Peyer's patch (tissue), 4 donors: ENCODE data around the gene SFXN2. TPM values are rescaled to one million over a fixed set of nuclear protein-coding genes. Genes with fewer than 3 reads are reported as not detected.

Experiments used
- DNase-seq, 3 donors: peaks; one replicate each; pipeline ENCODE4 v3.0.0-alpha.2; 2017 to 2019
- H3K27ac ChIP-seq, 4 donors: fragments of 200-600 bp; sonication (generic); one replicate each; pipeline ENCODE4 v1.5.1; 2016 to 2019
- H3K27me3 ChIP-seq, 2 donors: fragments of 200-600 bp; sonication (generic); one replicate each; pipeline ENCODE4 v1.5.1; 2019
- H3K36me3 ChIP-seq, 3 donors: fragments of 200-600 bp; sonication (generic); one replicate each; pipeline ENCODE4 v1.5.1; 2016 to 2019
- H3K4me1 ChIP-seq, 4 donors: fragments of 200-600 bp; sonication (generic); one replicate each; pipeline ENCODE4 v1.5.1; 2016 to 2019
- H3K4me3 ChIP-seq, 4 donors: fragments of 200-600 bp; sonication (generic); 1 replicate in 3 of 4; 2 replicates in 1 of 4; pipeline ENCODE4 v1.5.1; 2016 to 2019; ENCODE audit warnings: mild to moderate bottlenecking in 1 of 4
- H3K9me3 ChIP-seq, 4 donors: fragments of 200-600 bp; sonication (generic); one replicate each; pipeline ENCODE4 v1.5.1; 2016 to 2019; ENCODE audit warnings: mild to moderate bottlenecking in 1 of 4
- CTCF ChIP-seq, 6 experiments: fragments of 450-650 bp in 4 of 6; fragments of 200-600 bp in 2 of 6; sonication (generic) in 1 of 6; IDR thresholded peaks; one replicate each; pipeline ENCODE4 v1.5.1; 2017 to 2019; ENCODE audit warnings: antibody characterized with exemption in 6 of 6, mild to moderate bottlenecking in 3 of 6, moderate library complexity in 1 of 6
- POLR2A ChIP-seq, 2 donors: fragments of 450-650 bp; IDR thresholded peaks; one replicate each; pipeline ENCODE4 v1.5.1; 2017; ENCODE audit warnings: antibody characterized with exemption in 2 of 2, mild to moderate bottlenecking in 2 of 2, moderate library complexity in 2 of 2
- total RNA-seq, 4 donors: library from RNA; depleted of rRNA; stranded (reverse); fragments of >200 nt; gene quantifications; one replicate each; pipeline ENCODE4 v1.1.0, GENCODE V29; 2016

The SFXN2 gene
- total RNA-seq, 4 donors from 2014 or later = 1.9 to 37.1 (median 8.0) TPM

GRCh38 chr10:102701796-102702195, 12.6 kb upstream of the SFXN2 start:
- H3K36me3 ChIP-seq = peaks cover 0 to 2% (median 0%) of the 10 kb centered on the region in 3 donors
- H3K27ac ChIP-seq = no peak overlapping the region
- H3K27me3 ChIP-seq = no peaks in the 10 kb centered on the region
- H3K4me3 ChIP-seq = no peak overlapping the region
- DNase-seq = no peak
- TF ChIP-seq CTCF (IDR thresholded peaks at IDR 0.05) (no peak), POLR2A (IDR thresholded peaks at IDR 0.05) (no peak)
- H3K4me1 ChIP-seq = no peaks in the 10 kb centered on the region
- no peaks in the 10 kb centered on the region for H3K9me3 ChIP-seq

- no peaks in the 10 kb centered on the region for H3K36me3 ChIP-seq
- H3K9me3 ChIP-seq = no peaks in the 10 kb centered on the region
- no peak overlapping the region for H3K4me3 ChIP-seq
- no peaks in the 10 kb centered on the region for H3K4me1 ChIP-seq
- H3K27ac ChIP-seq = no peak overlapping the region
- TF ChIP-seq POLR2A (IDR thresholded peaks at IDR 0.05) (no peak), CTCF (IDR thresholded peaks at IDR 0.05) (no peak)
- H3K27me3 ChIP-seq = no peaks in the 10 kb centered on the region
- no peak for DNase-seq
Measured at GRCh38 chr10:102702742-102703141, 11.7 kb upstream of the SFXN2 start.

- no peak for DNase-seq
- Histone ChIP-seq H3K27ac (no peak overlapping the region), H3K4me1 (no peaks in the 10 kb centered on the region), H3K4me3 (no peak overlapping the region), H3K36me3 (no peaks in the 10 kb centered on the region), H3K27me3 (no peaks in the 10 kb centered on the region), H3K9me3 (no peaks in the 10 kb centered on the region)
- TF ChIP-seq POLR2A (IDR thresholded peaks at IDR 0.05) (no peak), CTCF (IDR thresholded peaks at IDR 0.05) (no peak)
Measured at GRCh38 chr10:102704915-102705314, 9.5 kb upstream of the SFXN2 start.

GRCh38 chr10:102705531-102705930, 8.9 kb upstream of the SFXN2 start:
- DNase-seq = no peak
- TF ChIP-seq CTCF (IDR thresholded peaks at IDR 0.05) (no peak), POLR2A (IDR thresholded peaks at IDR 0.05) (no peak)
- H3K27ac ChIP-seq = no peak overlapping the region
- no peaks in the 10 kb centered on the region for H3K27me3 ChIP-seq
- no peaks in the 10 kb centered on the region for H3K4me1 ChIP-seq
- H3K4me3 ChIP-seq = no peak overlapping the region
- no peaks in the 10 kb centered on the region for H3K9me3 ChIP-seq
- no peaks in the 10 kb centered on the region for H3K36me3 ChIP-seq

GRCh38 chr10:102710609-102711008, 3.8 kb upstream of the SFXN2 start:
- Histone ChIP-seq H3K36me3 (no peaks in the 10 kb centered on the region), H3K27ac (no peak overlapping the region), H3K9me3 (no peaks in the 10 kb centered on the region), H3K27me3 (no peaks in the 10 kb centered on the region), H3K4me1 (peaks cover 0 to 14% (median 0%) of the 10 kb centered on the region in 4 donors), H3K4me3 (no peak overlapping the region)
- TF ChIP-seq POLR2A (IDR thresholded peaks at IDR 0.05) (no peak), CTCF (IDR thresholded peaks at IDR 0.05) (peak in 1 of 6 experiments; percentile 15)
- no peak for DNase-seq

GRCh38 chr10:102712089-102712488, 2.3 kb upstream of the SFXN2 start:
- Histone ChIP-seq H3K4me3 (no peak overlapping the region), H3K27me3 (no peaks in the 10 kb centered on the region), H3K9me3 (no peaks in the 10 kb centered on the region), H3K36me3 (no peaks in the 10 kb centered on the region), H3K27ac (no peak overlapping the region), H3K4me1 (peaks cover 0 to 17% (median 0%) of the 10 kb centered on the region in 4 donors)
- DNase-seq = no peak
- no peak for TF ChIP-seq POLR2A (IDR thresholded peaks at IDR 0.05)
- no peak for TF ChIP-seq CTCF (IDR thresholded peaks at IDR 0.05)
